ENCODE data around the gene RITA1. TPM values are rescaled to one million over a fixed set of nuclear protein-coding genes. Genes with fewer than 3 reads are reported as not detected.
A peak's percentile ranks its signal among the peaks of the same experiment; 100 is the strongest.

The RITA1 gene
- total and polyA plus RNA-seq, 2 donors from 2014 or later: 14.6 to 31.6 TPM

DNA sequence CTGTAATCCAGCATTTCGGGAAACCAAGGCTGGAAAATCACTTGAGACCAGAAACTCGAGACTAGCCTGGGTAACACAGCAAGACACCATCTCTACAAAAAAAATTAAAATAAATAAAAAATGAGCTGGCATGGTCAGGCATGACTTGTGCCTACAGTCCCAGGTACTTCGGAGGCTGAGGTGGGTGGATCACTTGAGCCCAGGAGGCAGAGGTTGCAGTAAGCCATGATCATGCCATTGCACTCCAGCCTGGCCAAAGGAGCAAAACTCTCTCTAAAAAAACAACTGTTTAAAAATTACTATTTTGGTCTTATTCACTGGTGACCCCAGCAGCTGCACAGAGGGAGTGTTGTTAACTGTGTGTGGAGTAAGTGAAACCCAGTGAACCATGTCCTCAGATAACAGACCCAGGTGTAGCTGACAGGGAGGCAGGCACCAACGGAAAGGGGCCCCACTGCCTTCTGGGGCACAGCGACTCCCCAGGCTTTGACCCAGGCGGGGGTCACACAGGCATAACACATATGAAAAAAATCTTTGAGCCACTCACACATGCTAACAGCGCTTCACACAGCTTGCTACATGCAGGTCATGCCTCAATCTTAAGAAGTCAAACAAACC is 12.3 kb upstream of the RITA1 start:
- no peak for FAIRE-seq
- no peak overlapping the region for H3K4me3 ChIP-seq (ENCODE audit: low read length in 3 of 3)
- TF ChIP-seq, protein P1, sequence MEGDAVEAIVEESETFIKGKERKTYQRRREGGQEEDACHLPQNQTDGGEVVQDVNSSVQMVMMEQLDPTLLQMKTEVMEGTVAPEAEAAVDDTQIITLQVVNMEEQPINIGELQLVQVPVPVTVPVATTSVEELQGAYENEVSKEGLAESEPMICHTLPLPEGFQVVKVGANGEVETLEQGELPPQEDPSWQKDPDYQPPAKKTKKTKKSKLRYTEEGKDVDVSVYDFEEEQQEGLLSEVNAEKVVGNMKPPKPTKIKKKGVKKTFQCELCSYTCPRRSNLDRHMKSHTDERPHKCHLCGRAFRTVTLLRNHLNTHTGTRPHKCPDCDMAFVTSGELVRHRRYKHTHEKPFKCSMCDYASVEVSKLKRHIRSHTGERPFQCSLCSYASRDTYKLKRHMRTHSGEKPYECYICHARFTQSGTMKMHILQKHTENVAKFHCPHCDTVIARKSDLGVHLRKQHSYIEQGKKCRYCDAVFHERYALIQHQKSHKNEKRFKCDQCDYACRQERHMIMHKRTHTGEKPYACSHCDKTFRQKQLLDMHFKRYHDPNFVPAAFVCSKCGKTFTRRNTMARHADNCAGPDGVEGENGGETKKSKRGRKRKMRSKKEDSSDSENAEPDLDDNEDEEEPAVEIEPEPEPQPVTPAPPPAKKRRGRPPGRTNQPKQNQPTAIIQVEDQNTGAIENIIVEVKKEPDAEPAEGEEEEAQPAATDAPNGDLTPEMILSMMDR (IDR thresholded peaks at IDR 0.05; ENCODE audit: borderline replicate concordance, extremely low read depth, insufficient read depth): no peak
- no peaks in the 10 kb centered on the region for H3K27me3 ChIP-seq (ENCODE audit: control insufficient read depth, insufficient read depth, low read length)
- no peaks in the 10 kb centered on the region for H3K4me1 ChIP-seq (ENCODE audit: control insufficient read depth in 2 of 3, insufficient read depth in 2 of 3, low read depth in 1 of 3, low read length in 3 of 3)
- intact Hi-C loops (cut with DNase I): loop anchor here (10.0 kb wide), 1 partner anchor 278 kb away; no protein-coding TSS in a partner anchor
- peaks cover 9 to 65% (median 38%) of the 10 kb centered on the region in 3 donors for H3K36me3 ChIP-seq (ENCODE audit: control insufficient read depth in 2 of 3, insufficient read depth in 3 of 3, low read length in 3 of 3)
- no peaks in the 10 kb centered on the region for H3K9me3 ChIP-seq (ENCODE audit: control insufficient read depth in 2 of 3, insufficient read depth in 1 of 3, low read length in 3 of 3)
- H3K9ac ChIP-seq (ENCODE audit: low read length in 3 of 3): no peak overlapping the region
- DNase-seq: peak in 2 of 5 donors; percentile 42 to 56
- no peak overlapping the region for H3K27ac ChIP-seq (ENCODE audit: low read depth in 2 of 2, low read length in 2 of 2)

DNA sequence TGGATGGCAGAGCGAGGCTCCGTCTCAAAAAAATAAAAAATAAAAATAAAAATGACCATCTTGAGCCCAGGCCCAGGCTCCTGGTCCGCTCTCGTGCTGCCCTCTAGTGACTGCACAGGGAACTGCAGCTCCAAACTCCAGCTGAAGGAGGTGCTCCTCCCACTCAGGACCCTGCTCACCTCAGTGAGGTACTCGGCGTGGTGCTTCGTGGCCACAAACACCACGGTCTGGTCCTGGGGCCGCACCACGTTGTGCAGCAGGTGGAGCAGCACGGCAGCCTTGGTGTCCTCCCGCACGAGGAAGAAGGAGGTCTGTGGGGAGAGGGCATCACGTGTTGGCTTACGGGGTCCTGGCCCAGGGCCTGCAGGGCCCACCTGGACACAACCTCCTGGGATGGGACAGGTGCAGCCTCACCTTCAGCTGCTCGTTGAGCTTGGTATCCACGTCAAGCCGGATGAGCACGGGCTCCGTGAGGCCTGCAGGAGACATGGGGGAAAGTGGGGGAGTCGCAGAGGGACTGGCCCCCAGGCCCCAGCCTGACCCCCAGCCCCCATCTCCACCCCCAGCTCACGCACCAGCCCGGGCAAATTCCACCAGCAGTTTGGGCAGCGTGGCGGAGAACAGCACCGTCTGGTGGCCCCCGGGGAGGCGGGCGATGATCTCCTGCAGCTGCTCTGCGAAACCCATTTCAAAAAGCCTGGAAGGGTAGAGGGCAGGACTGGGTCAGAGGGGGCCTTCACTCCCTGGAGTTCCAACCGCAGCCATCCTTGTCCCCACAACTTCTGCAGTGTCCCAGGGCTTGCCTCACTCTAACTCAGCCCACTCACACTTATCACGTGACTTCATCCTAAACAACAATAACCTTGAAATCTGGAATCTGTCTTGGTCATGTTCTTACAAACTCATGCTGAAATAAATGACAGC is 10.8 kb upstream of the RITA1 start:
- peak; percentile 71 to 88 (median 78) for DNase-seq
- no peaks in the 10 kb centered on the region for H3K4me1 ChIP-seq (ENCODE audit: control insufficient read depth in 2 of 3, insufficient read depth in 2 of 3, low read depth in 1 of 3, low read length in 3 of 3)
- intact Hi-C loops (cut with DNase I): loop anchor here (10.0 kb wide), 1 partner anchor 280 kb away; no protein-coding TSS in a partner anchor
- peaks cover 9 to 67% (median 42%) of the 10 kb centered on the region in 3 donors for H3K36me3 ChIP-seq (ENCODE audit: control insufficient read depth in 2 of 3, insufficient read depth in 3 of 3, low read length in 3 of 3)
- TF ChIP-seq, protein P1 (IDR thresholded peaks at IDR 0.05; ENCODE audit: borderline replicate concordance, extremely low read depth, insufficient read depth): peak; percentile 93
- FAIRE-seq: no peak
- H3K27ac ChIP-seq (ENCODE audit: low read depth in 2 of 2, low read length in 2 of 2): no peak overlapping the region
- H3K4me3 ChIP-seq (ENCODE audit: low read length in 3 of 3): no peak overlapping the region
- H3K9ac ChIP-seq (ENCODE audit: low read length in 3 of 3): no peak overlapping the region
- H3K9me3 ChIP-seq (ENCODE audit: control insufficient read depth in 2 of 3, insufficient read depth in 1 of 3, low read length in 3 of 3): no peaks in the 10 kb centered on the region
- no peaks in the 10 kb centered on the region for H3K27me3 ChIP-seq (ENCODE audit: control insufficient read depth, insufficient read depth, low read length)

GRCh38 chr12:113179023-113179422 is 6.5 kb upstream of the RITA1 start:
- TF ChIP-seq, protein P1 (IDR thresholded peaks at IDR 0.05; ENCODE audit: borderline replicate concordance, extremely low read depth, insufficient read depth): no peak
- Histone ChIP-seq H3K36me3 (ENCODE audit: control insufficient read depth in 2 of 3, insufficient read depth in 3 of 3, low read length in 3 of 3) (peaks cover 7 to 39% (median 30%) of the 10 kb centered on the region in 3 donors), H3K27me3 (ENCODE audit: control insufficient read depth, insufficient read depth, low read length) (no peaks in the 10 kb centered on the region), H3K9me3 (ENCODE audit: control insufficient read depth in 2 of 3, insufficient read depth in 1 of 3, low read length in 3 of 3) (no peaks in the 10 kb centered on the region), H3K4me3 (ENCODE audit: low read length in 3 of 3) (no peak overlapping the region), H3K27ac (ENCODE audit: low read depth in 2 of 2, low read length in 2 of 2) (no peak overlapping the region), H3K4me1 (ENCODE audit: control insufficient read depth in 2 of 3, insufficient read depth in 2 of 3, low read depth in 1 of 3, low read length in 3 of 3) (no peaks in the 10 kb centered on the region), H3K9ac (ENCODE audit: low read length in 3 of 3) (no peak overlapping the region)
- DNase-seq: peak in 1 of 5 donors; percentile 70
- intact Hi-C loops (cut with DNase I): loop anchor here (10.0 kb wide), 1 partner anchor 284 kb away; no protein-coding TSS in a partner anchor
- no peak for FAIRE-seq

All from kidney (tissue), 14 donors.